PC-3 (cell line): ENCODE data around the gene ATP11C. TPM values are rescaled to one million over a fixed set of nuclear protein-coding genes. Genes with fewer than 3 reads are reported as not detected.

Experiments
- ATAC-seq: fragments of 200-7000 bp; cut with Tn5 transposase; 2 replicates; pipeline ENCODE4 v1.9.1; 2020; ENCODE audit warnings: mild to moderate bottlenecking, moderate library complexity
- BruUV-seq: library from RNA; stranded (reverse); fragments of 400-500 nt; replicated peaks from 2 replicates; lab custom pipeline; 2021; lab: Mats Ljungman, UMichigan
- CTCF ChIA-PET: fragments of 300-600 bp; sonication (Branson Sonifier 250); formaldehyde crosslinking; loops from one replicate; lab custom pipeline; 2022; ENCODE audit warnings: antibody characterized with exemption; lab: Charles Lee
- POLR2A ChIA-PET: fragments of 300-600 bp; sonication (Branson Sonifier 250); formaldehyde crosslinking; loops from one replicate; lab custom pipeline; 2022; ENCODE audit warnings: antibody characterized with exemption; ENCODE audit not compliant: unreplicated experiment; lab: Charles Lee
- DNase-seq: peaks from one replicate; pipeline ENCODE4 v3.0.0-alpha.2; 2015
- H2AFZ ChIP-seq: fragments of 300-600 bp; sonication (generic); 2 replicates; pipeline ENCODE4 v1.6.0; 2016; ENCODE audit warnings: antibody characterized with exemption, low read length
- H3F3A ChIP-seq: fragments of 300-600 bp; sonication (generic); one replicate; pipeline ENCODE4 v1.6.0; 2017; ENCODE audit warnings: antibody characterized with exemption, low read length, control low read depth, mild to moderate bottlenecking; ENCODE audit not compliant: unreplicated experiment
- H3K27ac ChIP-seq: fragments of 300-600 bp; sonication (generic); 2 replicates; pipeline ENCODE4 v1.5.1; 2016; ENCODE audit warnings: mild to moderate bottlenecking, low read length
- H3K27me3 ChIP-seq: fragments of 300-600 bp; sonication (generic); 2 replicates; pipeline ENCODE4 v1.6.1; 2016; ENCODE audit warnings: low read length, mixed read lengths
- H3K36me3 ChIP-seq: fragments of 300-600 bp; sonication (generic); 2 replicates; pipeline ENCODE4 v1.6.1; 2016; ENCODE audit warnings: low read depth, mixed run types, low read length, mixed read lengths
- H3K4me1 ChIP-seq: fragments of 300-600 bp; sonication (generic); 2 replicates; pipeline ENCODE4 v1.5.1; 2016; ENCODE audit warnings: low read length; ENCODE audit not compliant: insufficient read depth
- H3K4me2 ChIP-seq: fragments of 300-600 bp; sonication (generic); 2 replicates; pipeline ENCODE4 v1.6.0; 2016; ENCODE audit warnings: low read length
- H3K4me3 ChIP-seq: fragments of 300-600 bp; sonication (generic); 2 replicates; pipeline ENCODE4 v1.5.1; 2016; ENCODE audit warnings: mild to moderate bottlenecking, low read length, mixed read lengths
- H3K79me2 ChIP-seq: fragments of 300-600 bp; sonication (generic); 2 replicates; pipeline ENCODE4 v1.6.1; 2017; ENCODE audit warnings: low read length, mixed read lengths
- H3K9ac ChIP-seq: fragments of 300-600 bp; sonication (generic); 2 replicates; pipeline ENCODE4 v1.6.0; 2016; ENCODE audit warnings: mild to moderate bottlenecking, low read length
- H3K9me2 ChIP-seq: fragments of 300-600 bp; sonication (generic); replicated peaks from 2 replicates; pipeline ENCODE4 v1.6.1; 2016; ENCODE audit warnings: mixed run types, low read length, mixed read lengths
- H3K9me3 ChIP-seq: fragments of 300-600 bp; sonication (generic); 2 replicates; pipeline ENCODE4 v1.6.1; 2016; ENCODE audit warnings: low read length, mixed read lengths
- H4K20me1 ChIP-seq: fragments of 300-600 bp; sonication (generic); 2 replicates; pipeline ENCODE4 v1.6.1; 2016; ENCODE audit warnings: low read length, mixed read lengths
- EZH2 ChIP-seq: fragments of 300-600 bp; sonication (generic); IDR thresholded peaks from one replicate; pipeline ENCODE4 v1.6.1; 2017; ENCODE audit warnings: antibody characterized with exemption, mild to moderate bottlenecking, low read length; ENCODE audit not compliant: unreplicated experiment
- EZH2phosphoT487 ChIP-seq: fragments of 300-600 bp; sonication (generic); IDR thresholded peaks from 2 replicates; pipeline ENCODE4 v1.6.1; 2018; ENCODE audit warnings: mild to moderate bottlenecking, antibody characterized with exemption, low read length, borderline replicate concordance
- intact Hi-C: fragments of 100-400 bp; cut with micrococcal nuclease; formaldehyde crosslinking; loops from 2 replicates; pipeline ENCODE4 v1.9.0; 2023
- total RNA-seq: library from RNA; depleted of rRNA; stranded (reverse); fragments of >200 nt; gene quantifications from 2 replicates; pipeline ENCODE4 v1.2.3, GENCODE V29; 2014
- TF ChIP-seq, protein P1 (sequence below): fragments of 300-600 bp; sonication (generic); conservative IDR thresholded peaks from 2 replicates; pipeline ENCODE4 v1.5.1; 2017; ENCODE audit warnings: antibody characterized with exemption, low read depth, mild to moderate bottlenecking, low read length

The ATP11C gene
- total RNA-seq, 1 experiment from 2014 or later: 25.8 TPM

DNA sequence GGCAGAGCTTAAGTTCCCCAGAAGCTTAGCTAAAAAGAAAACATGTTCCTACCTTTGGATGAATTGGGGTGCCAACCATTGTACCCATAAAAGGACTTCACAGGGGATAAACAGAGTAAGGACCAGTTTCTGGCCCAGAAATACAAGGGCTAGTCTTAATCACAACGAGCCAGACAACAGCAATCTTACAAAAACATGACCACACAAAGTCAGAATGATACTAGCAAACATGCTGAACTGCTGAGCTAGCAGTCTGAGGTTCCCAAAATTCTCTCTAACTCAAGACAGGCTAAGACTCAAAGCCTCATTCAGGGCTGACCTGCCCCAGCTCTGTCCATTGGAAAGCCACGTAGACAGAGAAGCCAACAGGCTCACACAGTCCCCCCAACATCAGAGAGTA, 40.3 kb downstream of the ATP11C start:
- Histone ChIP-seq H3K4me2 (no peak overlapping the region), H3K9me3 (no peaks in the 10 kb centered on the region), H3K4me1 (peaks cover 27% of the 10 kb centered on the region), H3K27ac (no peak overlapping the region), H3K79me2 (peaks cover 48% of the 10 kb centered on the region), H3F3A (peaks cover 5% of the 10 kb centered on the region), H4K20me1 (no peaks in the 10 kb centered on the region), H3K9ac (no peak overlapping the region), H3K27me3 (no peaks in the 10 kb centered on the region), H3K9me2 (no peaks in the 10 kb centered on the region), H3K4me3 (no peak overlapping the region), H3K36me3 (no peaks in the 10 kb centered on the region), H2AFZ (no peak overlapping the region)
- BruUV-seq: no TSS peak
- ChIA-PET CTCF (no interaction called here), POLR2A (interaction anchor here (0.5 kb wide), 1 partner anchor 170 kb away, joined by 3 read pairs; no protein-coding TSS in a partner anchor)
- intact Hi-C loops: no loop called here
- ATAC-seq: no peak
- no peak for DNase-seq
- TF ChIP-seq EZH2phosphoT487: no peak
- TF ChIP-seq, protein P1, sequence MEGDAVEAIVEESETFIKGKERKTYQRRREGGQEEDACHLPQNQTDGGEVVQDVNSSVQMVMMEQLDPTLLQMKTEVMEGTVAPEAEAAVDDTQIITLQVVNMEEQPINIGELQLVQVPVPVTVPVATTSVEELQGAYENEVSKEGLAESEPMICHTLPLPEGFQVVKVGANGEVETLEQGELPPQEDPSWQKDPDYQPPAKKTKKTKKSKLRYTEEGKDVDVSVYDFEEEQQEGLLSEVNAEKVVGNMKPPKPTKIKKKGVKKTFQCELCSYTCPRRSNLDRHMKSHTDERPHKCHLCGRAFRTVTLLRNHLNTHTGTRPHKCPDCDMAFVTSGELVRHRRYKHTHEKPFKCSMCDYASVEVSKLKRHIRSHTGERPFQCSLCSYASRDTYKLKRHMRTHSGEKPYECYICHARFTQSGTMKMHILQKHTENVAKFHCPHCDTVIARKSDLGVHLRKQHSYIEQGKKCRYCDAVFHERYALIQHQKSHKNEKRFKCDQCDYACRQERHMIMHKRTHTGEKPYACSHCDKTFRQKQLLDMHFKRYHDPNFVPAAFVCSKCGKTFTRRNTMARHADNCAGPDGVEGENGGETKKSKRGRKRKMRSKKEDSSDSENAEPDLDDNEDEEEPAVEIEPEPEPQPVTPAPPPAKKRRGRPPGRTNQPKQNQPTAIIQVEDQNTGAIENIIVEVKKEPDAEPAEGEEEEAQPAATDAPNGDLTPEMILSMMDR: no peak
- no peak for TF ChIP-seq EZH2

DNA sequence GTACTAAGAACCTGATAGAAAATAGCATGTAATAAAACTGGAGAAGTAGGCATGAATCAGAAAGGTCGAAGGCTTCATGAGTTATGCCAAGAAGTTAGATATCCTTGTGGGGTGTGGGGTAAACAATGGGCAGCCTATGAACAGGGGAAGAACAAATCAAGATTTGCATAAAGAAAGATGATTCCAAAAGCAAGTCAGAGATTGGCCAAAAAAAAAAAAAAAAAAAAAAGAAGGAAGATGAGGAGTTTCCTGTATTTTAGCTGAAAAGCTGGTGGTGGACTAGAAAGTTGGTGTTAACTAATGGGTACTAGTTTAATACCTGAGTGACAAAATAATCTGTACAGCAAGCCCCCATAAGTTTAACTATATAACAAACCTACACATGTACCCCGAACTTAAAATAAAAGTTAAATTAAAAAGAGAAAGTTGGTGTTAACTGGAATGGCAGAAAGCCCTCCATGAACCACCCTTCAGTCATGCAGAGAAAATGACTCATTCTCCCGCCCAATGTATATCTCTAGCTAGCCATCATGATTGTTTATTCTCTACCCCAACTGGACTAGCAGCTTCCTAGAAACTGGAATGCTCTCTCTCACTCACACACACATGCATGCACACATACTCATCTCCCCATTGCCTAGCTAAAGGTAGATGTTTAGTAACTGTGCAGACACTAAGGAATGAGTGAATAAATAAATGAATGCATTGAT, 41.7 kb downstream of the ATP11C start:
- ATAC-seq: peak; percentile 83
- Histone ChIP-seq H3K4me3 (peak overlapping the region; percentile 42; the same call in 1 of the 2 replicates), H3K9me2 (no peaks in the 10 kb centered on the region), H3K27ac (peak overlapping the region; percentile 76), H3F3A (peaks cover 5% of the 10 kb centered on the region), H3K9me3 (no peaks in the 10 kb centered on the region), H3K9ac (no peak overlapping the region), H3K27me3 (no peaks in the 10 kb centered on the region), H2AFZ (no peak overlapping the region), H3K4me2 (peak overlapping the region; percentile 76), H3K79me2 (peaks cover 48% of the 10 kb centered on the region), H3K36me3 (no peaks in the 10 kb centered on the region), H3K4me1 (peaks cover 27% of the 10 kb centered on the region), H4K20me1 (no peaks in the 10 kb centered on the region)
- intact Hi-C loops: no loop called here
- ChIA-PET CTCF (interaction anchor here (0.6 kb wide), 1 partner anchor 107 kb away, joined by 4 read pairs; no protein-coding TSS in a partner anchor), POLR2A (no interaction called here)
- BruUV-seq: no TSS peak
- TF ChIP-seq EZH2phosphoT487 (no peak), EZH2 (no peak)
- TF ChIP-seq, protein P1: no peak
- peak; percentile 83 for DNase-seq

DNA sequence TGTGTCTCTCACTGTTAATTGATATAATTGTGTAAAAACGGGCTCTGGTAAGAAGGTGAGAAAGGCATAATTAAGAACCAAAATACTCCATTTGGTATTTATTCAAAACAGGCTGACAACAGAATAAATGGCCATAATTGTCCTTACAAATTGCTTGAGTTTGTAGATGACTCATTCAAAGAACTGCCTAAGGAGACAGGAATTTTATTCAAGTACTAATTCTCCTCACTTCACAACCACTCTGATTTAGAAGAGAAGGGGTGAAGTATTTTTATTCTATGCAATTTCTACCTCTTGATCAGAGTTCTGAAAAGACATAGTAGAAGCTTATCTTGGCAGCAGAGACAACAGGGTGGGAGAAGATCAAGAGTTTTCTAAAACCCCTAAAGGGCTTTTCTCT, 43.1 kb downstream of the ATP11C start:
- H3K4me1 ChIP-seq: peaks cover 27% of the 10 kb centered on the region
- no peaks in the 10 kb centered on the region for H3K9me3 ChIP-seq
- POLR2A ChIA-PET: no interaction called here
- no peak overlapping the region for H3K4me3 ChIP-seq
- no peak overlapping the region for H3K9ac ChIP-seq
- no TSS peak for BruUV-seq
- H3K36me3 ChIP-seq: no peaks in the 10 kb centered on the region
- TF ChIP-seq, protein P1: no peak
- TF ChIP-seq EZH2phosphoT487: no peak
- no peak for TF ChIP-seq EZH2
- no peaks in the 10 kb centered on the region for H4K20me1 ChIP-seq
- no peaks in the 10 kb centered on the region for H3K27me3 ChIP-seq
- peaks cover 41% of the 10 kb centered on the region for H3K79me2 ChIP-seq
- intact Hi-C loops: no loop called here
- H3K4me2 ChIP-seq: peak overlapping the region; percentile 76; the same call in 1 of the 2 replicates
- H3F3A ChIP-seq: peaks cover 5% of the 10 kb centered on the region
- H2AFZ ChIP-seq: no peak overlapping the region
- CTCF ChIA-PET: no interaction called here
- peak; percentile 35 for DNase-seq
- ATAC-seq: peak; percentile 23; the same call in 1 of the 2 replicates
- H3K9me2 ChIP-seq: no peaks in the 10 kb centered on the region
- peak overlapping the region; percentile 76; the same call in 1 of the 2 replicates for H3K27ac ChIP-seq
